K562 (cell line): ENCODE results near the gene FILIP1L. TPM values are rescaled to one million over a fixed set of nuclear protein-coding genes. Genes with fewer than 3 reads are reported as not detected.

ENCODE experiments used
- ATAC-seq: fragments of 200-7000 bp; cut with Tn5 transposase; 3 replicates; pipeline ENCODE4 v1.9.1; 2020; ENCODE audit warnings: moderate library complexity
- BruUV-seq: library from RNA; stranded (reverse); fragments of 400-500 nt; replicated peaks from 2 replicates; lab custom pipeline; 2021; lab: Mats Ljungman, UMichigan
- CTCF ChIA-PET: fragments of 300-600 bp; formaldehyde crosslinking; extraction: SDS; loops from one replicate; lab custom pipeline; 2021; ENCODE audit warnings: low intra/inter-chr PET ratio; lab: Yijun Ruan, JAX
- POLR2A ChIA-PET: fragments of 300-600, 350-650 bp; sonication (Branson Sonifier 250); formaldehyde crosslinking; extraction: SDS; loops from one replicate; lab custom pipeline; 2021; ENCODE audit warnings: antibody characterized with exemption, inconsistent platforms; lab: Yijun Ruan, JAX
- DNase-seq, 4 experiments: peaks; one replicate each; pipeline versions ENCODE4 v3.0.0 to v3.0.0-alpha.2; 2011 to 2018; ENCODE audit warnings: low spot score in 3 of 4, mixed read lengths in 3 of 4; ENCODE audit errors: extremely low read depth in 1 of 4
- FAIRE-seq: peaks from 2 replicates; lab custom pipeline; 2011; peaks lifted over from hg19 to GRCh38; lab: Jason Lieb, UNC
- H2AFZ ChIP-seq: 2 replicates; pipeline ENCODE4 v1.6.0; 2011; ENCODE audit warnings: low read depth, low read length, control low read depth, inconsistent platforms
- H3K27ac ChIP-seq: fragments of 200-600 bp; 3 replicates; pipeline ENCODE4 v1.8.0; 2011; ENCODE audit warnings: low read depth, mild to moderate bottlenecking, control low read depth, inconsistent platforms, low read length, moderate library complexity, mixed read lengths; ENCODE audit errors: extremely low read depth
- H3K27me3 ChIP-seq, 2 experiments: fragments of 300-600 bp in 1 of 2; 2 replicates in 1 of 2; 3 replicates in 1 of 2; pipeline versions ENCODE4 v1.6.0 to v1.8.0; 2011; ENCODE audit warnings: inconsistent platforms in 2 of 2, low read length in 2 of 2, mild to moderate bottlenecking in 1 of 2, mixed read lengths in 1 of 2, moderate library complexity in 1 of 2; ENCODE audit not compliant: control insufficient read depth in 2 of 2, insufficient read depth in 2 of 2
- H3K36me3 ChIP-seq: fragments of 300-600 bp; 3 replicates; pipeline ENCODE4 v1.8.0; 2011; ENCODE audit warnings: mild to moderate bottlenecking, low read length, inconsistent platforms; ENCODE audit not compliant: control insufficient read depth, insufficient read depth
- H3K4me1 ChIP-seq, 2 experiments: fragments of 200-600 bp in 1 of 2; replicated peaks in 1 of 2; 2 replicates in 1 of 2; 3 replicates in 1 of 2; pipeline versions ENCODE4 v1.5.1 to v1.8.0; 2011; ENCODE audit warnings: inconsistent platforms in 2 of 2, low read length in 2 of 2, mild to moderate bottlenecking in 1 of 2, mixed read lengths in 1 of 2, moderate library complexity in 1 of 2; ENCODE audit not compliant: control insufficient read depth in 2 of 2, insufficient read depth in 2 of 2
- H3K4me2 ChIP-seq: 2 replicates; pipeline ENCODE4 v1.6.1; 2011; ENCODE audit warnings: low read length, control low read depth, inconsistent platforms, mixed read lengths; ENCODE audit not compliant: insufficient read depth
- H3K4me3 ChIP-seq: fragments of 200-600 bp; sonication (generic), shearing (Covaris generic); 2 replicates; pipeline ENCODE4 v1.5.1; 2016; ENCODE audit warnings: control low read depth, inconsistent platforms
- H3K79me2 ChIP-seq: fragments of 200-600 bp; 3 replicates; pipeline ENCODE4 v1.8.0; 2011; ENCODE audit warnings: low read length, inconsistent platforms; ENCODE audit not compliant: control insufficient read depth, insufficient read depth
- H3K9ac ChIP-seq, 2 experiments: 2 replicates each; pipeline versions ENCODE4 v1.6.0 to v1.6.1; 2011; ENCODE audit warnings: low read depth in 2 of 2, low read length in 2 of 2, control low read depth in 1 of 2, inconsistent platforms in 1 of 2, mild to moderate bottlenecking in 1 of 2, mixed read lengths in 1 of 2; ENCODE audit not compliant: insufficient read depth in 1 of 2
- H3K9me1 ChIP-seq: one replicate; pipeline ENCODE4 v1.6.0; 2011; ENCODE audit warnings: inconsistent platforms, mild to moderate bottlenecking, low read length, moderate library complexity; ENCODE audit not compliant: control insufficient read depth, insufficient read depth
- H3K9me3 ChIP-seq: replicated peaks from 2 replicates; pipeline ENCODE4 v1.5.1; 2011; ENCODE audit warnings: low read depth, low read length, inconsistent platforms; ENCODE audit not compliant: control insufficient read depth, insufficient read depth
- H4K20me1 ChIP-seq: replicated peaks from 2 replicates; pipeline ENCODE4 v1.6.1; 2011; ENCODE audit warnings: low read length, inconsistent platforms, mixed read lengths; ENCODE audit not compliant: control insufficient read depth, insufficient read depth
- CHCHD3 ChIP-seq: fragments of 250-450 bp; sonication (Bioruptor Pico); IDR thresholded peaks from 2 replicates; pipeline ENCODE4 v2.1.2; 2022; ENCODE audit warnings: mild to moderate bottlenecking
- CREB3L1 ChIP-seq: fragments of 450-650 bp; IDR thresholded peaks from 2 replicates; pipeline ENCODE4 v1.6.1; 2014; ENCODE audit warnings: low read depth, mild to moderate bottlenecking, moderate library complexity, borderline replicate concordance
- CTCF ChIP-seq, 3 experiments: IDR thresholded peaks in 2 of 3; conservative IDR thresholded peaks in 1 of 3; 2 replicates each; pipeline ENCODE4 v1.5.1; 2011 to 2012; ENCODE audit warnings: low read length in 3 of 3, mild to moderate bottlenecking in 3 of 3, control low read depth in 2 of 3, improper control_type of control experiment in 1 of 3, inconsistent platforms in 1 of 3, low read depth in 1 of 3, mixed read lengths in 1 of 3, moderate library complexity in 1 of 3; ENCODE audit not compliant: insufficient read depth in 2 of 3
- CXXC5 ChIP-seq: fragments of 250-450 bp; sonication (Bioruptor Pico); IDR thresholded peaks from 2 replicates; pipeline ENCODE4 v1.8.0; 2022; ENCODE audit warnings: inconsistent platforms, mild to moderate bottlenecking, moderate library complexity
- DDX20 ChIP-seq: fragments of 450-650 bp; IDR thresholded peaks from 2 replicates; pipeline ENCODE4 v1.6.1; 2016; ENCODE audit warnings: missing genetic modification characterization, low read depth, mild to moderate bottlenecking, missing compliant biosample characterization, moderate library complexity
- ELK3 ChIP-seq: fragments of 450-650 bp; formaldehyde crosslinking; IDR thresholded peaks from 2 replicates; pipeline ENCODE4 v1.4.0; 2020; ENCODE audit warnings: mild to moderate bottlenecking
- FOXK1 ChIP-seq: sonication (generic); formaldehyde crosslinking; IDR thresholded peaks from 2 replicates; pipeline ENCODE4 v1.8.0; 2022; ENCODE audit warnings: missing genetic modification reagents, mild to moderate bottlenecking, borderline replicate concordance
- HDAC1 ChIP-seq, 2 experiments: fragments of 450-650 bp; IDR thresholded peaks; 2 replicates each; pipeline ENCODE4 v1.6.1; 2016 to 2017; ENCODE audit warnings: inconsistent platforms in 1 of 2, mild to moderate bottlenecking in 1 of 2, moderate library complexity in 1 of 2
- HOXB6 ChIP-seq: fragments of 250-450 bp; sonication (Bioruptor Pico); IDR thresholded peaks from 2 replicates; pipeline ENCODE4 v1.5.1; 2022; ENCODE audit warnings: mild to moderate bottlenecking, borderline replicate concordance
- ID3 ChIP-seq, 2 experiments: fragments of 250-450 bp in 1 of 2; fragments of 450-650 bp in 1 of 2; sonication (Bioruptor Pico) in 1 of 2; IDR thresholded peaks; 2 replicates each; pipeline versions ENCODE4 v1.6.1 to v1.8.0; 2016 to 2021; ENCODE audit warnings: mild to moderate bottlenecking in 2 of 2, moderate library complexity in 2 of 2, missing compliant biosample characterization in 1 of 2, missing genetic modification characterization in 1 of 2
- ILF3 ChIP-seq: fragments of 450-650 bp; IDR thresholded peaks from 2 replicates; pipeline ENCODE4 v1.6.1; 2018; ENCODE audit warnings: antibody characterized with exemption, mild to moderate bottlenecking, moderate library complexity, borderline replicate concordance
- KLF10 ChIP-seq: fragments of 250-450 bp; sonication (Bioruptor Pico); IDR thresholded peaks from 2 replicates; pipeline ENCODE4 v1.6.1; 2021; ENCODE audit warnings: matching md5 sums
- MAX ChIP-seq: sonication (generic); formaldehyde crosslinking; IDR thresholded peaks from 2 replicates; pipeline ENCODE4 v1.9.0; 2022; ENCODE audit warnings: mild to moderate bottlenecking, missing genetic modification reagents
- MXI1 ChIP-seq: IDR thresholded peaks from 2 replicates; pipeline ENCODE4 v1.6.1; 2011; ENCODE audit warnings: low read depth, mild to moderate bottlenecking, improper control_type of control experiment, low read length
- NR3C1 ChIP-seq: sonication (generic); formaldehyde crosslinking; IDR thresholded peaks from 2 replicates; pipeline ENCODE4 v1.8.1; 2022; ENCODE audit warnings: missing genetic modification reagents
- SAP30 ChIP-seq: fragments of 200-600 bp; sonication (generic); IDR thresholded peaks from 2 replicates; pipeline ENCODE4 v1.6.1; 2012; ENCODE audit warnings: borderline replicate concordance, low read depth, mild to moderate bottlenecking, moderate library complexity, low read length, control low read depth, inconsistent platforms; ENCODE audit not compliant: insufficient read depth, poor library complexity, severe bottlenecking
- ZNF212 ChIP-seq: fragments of 450-650 bp; formaldehyde crosslinking; IDR thresholded peaks from 2 replicates; pipeline ENCODE4 v1.4.0; 2020; ENCODE audit warnings: mild to moderate bottlenecking
- ZNF224 ChIP-seq: sonication (generic); formaldehyde crosslinking; IDR thresholded peaks from 2 replicates; pipeline ENCODE4 v1.8.0; 2022; ENCODE audit warnings: mild to moderate bottlenecking, missing genetic modification reagents
- in situ Hi-C: fragments of 300-500 bp; cut with MboI; formaldehyde crosslinking; loops from 4 replicates; pipeline ENCODE4 v1.15.0; 2018; ENCODE audit warnings: inconsistent platforms, mixed read lengths
- intact Hi-C: fragments of 100-400 bp; cut with micrococcal nuclease; formaldehyde crosslinking; loops from 2 replicates; pipeline ENCODE4 v1.14.2; 2022
- polyA plus RNA-seq, 8 experiments: library from polyadenylated mRNA; depleted of rRNA in 4 of 8; stranded (reverse) in 5 of 8; unstranded in 3 of 8; fragments of >200 nt; fragmentation: Nextera tagmentation in 2 of 8; fragmentation: Illumina TruSeq in 1 of 8; extraction: Ambion mirVana in 2 of 8; extraction: Trizol in 1 of 8; gene quantifications; 2 replicates each; pipeline versions ENCODE4 v1.2.1 to v1.2.3, GENCODE V29; 2011 to 2014; ENCODE audit warnings: inconsistent platforms in 1 of 8, missing spikeins in 1 of 8
- total RNA-seq, 7 experiments: library from RNA; depleted of rRNA in 6 of 7; stranded (reverse); fragments of >200 nt in 6 of 7; fragmentation: Illumina TruSeq in 2 of 7; extraction: Trizol in 2 of 7; gene quantifications; 2 replicates each; pipeline versions ENCODE4 v1.2.1 to v1.2.3, GENCODE V29; 2011 to 2021; ENCODE audit warnings: low replicate concordance in 1 of 7

The FILIP1L gene
- total and polyA plus RNA-seq, 9 of the 15 experiments (the other 6 are each of a cell fraction or from before 2014, with no cell fraction given), result 0.50 to 2.1 (median 1.1) TPM

- Histone ChIP-seq H3K4me3 (no peak overlapping the region), H3K4me1 (peaks cover 2 to 3% of the 10 kb centered on the region in 2 experiments; a peak in 1 of 5 replicates), H3K27ac (no peak overlapping the region), H3K4me2 (no peak overlapping the region), H4K20me1 (no peaks in the 10 kb centered on the region), H3K36me3 (no peaks in the 10 kb centered on the region), H3K79me2 (no peaks in the 10 kb centered on the region; the same call in 2 of the 3 replicates), H3K9ac (no peak overlapping the region), H2AFZ (no peak overlapping the region), H3K9me1 (no peaks in the 10 kb centered on the region), H3K9me3 (no peaks in the 10 kb centered on the region), H3K27me3 (no peaks in the 10 kb centered on the region)
- FAIRE-seq (no peak), DNase-seq (no peak), ATAC-seq (no peak)
- in situ Hi-C loops, result loop anchor here (25.0 kb wide), 1 partner anchor 230 kb away; no protein-coding TSS in a partner anchor
- ChIA-PET CTCF (interaction anchor here (1.1 kb wide), 1 partner anchor 186 kb away, joined by 4 read pairs; no protein-coding TSS in a partner anchor), POLR2A (no interaction called here)
- TF ChIP-seq ID3 (CRISPR knock-in tag; IDR thresholded peaks at IDR 0.05) (no peak), ID3 (tag; IDR thresholded peaks at IDR 0.05) (no peak), ZNF212 (CRISPR knock-in tag) (no peak), ILF3 (no peak), KLF10 (CRISPR knock-in tag) (no peak), ZNF224 (no peak), CXXC5 (CRISPR knock-in tag) (no peak), CTCF (IDR thresholded peaks at IDR 0.05 in 2 of 3, conservative IDR thresholded peaks at IDR 0.05 in 1 of 3; ENCODE audit: insufficient read depth in 2 of 3, low read depth in 1 of 3, low read length in 3 of 3) (no peak), MXI1 (no peak), CHCHD3 (CRISPR knock-in tag) (no peak), CREB3L1 (no peak), DDX20 (tag) (no peak), FOXK1 (CRISPR knock-in tag) (no peak), MAX (CRISPR knock-in tag) (no peak), SAP30 (no peak), HDAC1 (IDR thresholded peaks at IDR 0.05) (no peak), NR3C1 (CRISPR knock-in tag) (no peak), ELK3 (CRISPR knock-in tag) (no peak), HOXB6 (no peak)
- BruUV-seq, result no TSS peak
- intact Hi-C loops, result loop anchor here (10.0 kb wide), 1 partner anchor 63 kb away; no protein-coding TSS in a partner anchor
Observed at GRCh38 chr3:100067589-100067988, 46.7 kb downstream of the FILIP1L start.
